HG03045 (cell line): ENCODE measurements around the gene SH3GL1.

Source experiments
- ATAC-seq: cut with Tn5 transposase; IDR thresholded peaks from one replicate; pipeline ENCODE4 v1.9.1; 2021; ENCODE audit warnings: mild to moderate bottlenecking, moderate library complexity; ENCODE audit not compliant: unreplicated experiment

The SH3GL1 gene

DNA sequence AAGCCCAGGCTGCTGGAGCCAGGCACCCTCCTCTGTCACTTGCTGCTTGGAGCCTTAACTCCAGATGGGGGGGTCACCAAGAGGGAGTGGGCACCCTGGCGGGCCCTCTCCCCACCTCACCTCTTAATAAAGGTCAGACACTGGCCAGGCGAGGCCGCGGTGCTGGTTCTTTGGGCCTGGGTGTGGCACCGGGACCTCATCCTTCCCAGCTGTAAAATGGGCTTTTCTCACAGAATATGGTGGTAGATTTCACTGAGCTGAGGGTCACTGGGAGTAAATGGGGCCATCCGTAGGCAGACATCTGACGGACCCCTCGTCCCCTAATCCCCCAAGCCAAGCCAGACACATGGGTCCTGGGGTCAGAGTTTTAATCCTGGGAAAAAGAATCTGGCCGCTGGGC, 76.7 kb downstream of the SH3GL1 start:
- ATAC-seq = no peak

DNA sequence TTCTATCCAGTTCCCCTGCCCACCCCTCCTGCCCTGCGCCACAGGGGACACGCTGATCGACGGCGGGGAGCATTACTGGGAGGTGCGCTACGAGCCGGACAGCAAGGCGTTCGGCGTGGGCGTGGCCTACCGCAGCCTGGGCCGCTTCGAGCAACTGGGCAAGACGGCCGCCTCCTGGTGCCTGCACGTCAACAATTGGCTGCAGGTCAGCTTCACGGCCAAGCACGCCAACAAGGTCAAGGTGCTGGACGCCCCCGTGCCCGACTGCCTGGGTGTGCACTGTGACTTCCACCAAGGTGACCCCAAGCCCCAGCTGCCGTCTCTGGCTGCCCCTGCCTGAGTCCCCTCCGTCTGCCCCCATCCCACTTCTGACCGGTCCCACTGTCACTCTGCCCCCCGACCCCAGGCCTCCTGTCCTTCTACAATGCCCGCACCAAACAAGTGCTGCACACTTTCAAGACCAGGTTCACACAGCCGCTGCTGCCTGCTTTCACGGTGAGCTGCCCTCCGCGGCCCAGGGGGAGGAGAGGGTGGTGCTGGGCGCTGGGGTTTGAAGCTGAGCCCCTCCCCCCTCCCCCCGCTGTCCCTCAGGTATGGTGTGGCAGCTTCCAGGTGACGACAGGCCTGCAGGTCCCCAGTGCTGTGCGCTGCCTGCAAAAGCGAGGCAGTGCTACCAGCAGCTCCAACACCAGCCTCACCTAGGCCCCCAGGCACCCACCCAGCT, 77.2 kb downstream of the SH3GL1 start:
- no peak for ATAC-seq

DNA sequence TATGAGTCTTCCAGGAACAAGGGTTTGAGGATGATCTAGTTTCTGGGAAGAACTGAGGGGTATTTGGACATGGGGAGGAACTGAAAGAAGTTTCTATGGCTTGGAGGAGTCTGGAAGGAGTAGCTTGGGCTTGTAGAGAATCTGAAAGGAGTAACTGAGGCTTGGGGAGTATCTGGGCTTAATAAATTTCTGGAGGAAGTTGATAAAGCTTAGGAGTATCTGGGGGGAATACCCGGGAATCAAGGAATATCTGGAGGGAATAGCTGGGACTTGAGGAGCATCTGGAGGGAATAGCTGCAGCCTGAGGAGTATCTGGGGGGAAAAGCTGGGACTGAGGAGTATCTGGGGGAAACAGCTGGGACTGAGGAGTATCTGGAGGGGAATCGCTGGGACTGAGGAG, 79.9 kb downstream of the SH3GL1 start:
- no peak for ATAC-seq

DNA sequence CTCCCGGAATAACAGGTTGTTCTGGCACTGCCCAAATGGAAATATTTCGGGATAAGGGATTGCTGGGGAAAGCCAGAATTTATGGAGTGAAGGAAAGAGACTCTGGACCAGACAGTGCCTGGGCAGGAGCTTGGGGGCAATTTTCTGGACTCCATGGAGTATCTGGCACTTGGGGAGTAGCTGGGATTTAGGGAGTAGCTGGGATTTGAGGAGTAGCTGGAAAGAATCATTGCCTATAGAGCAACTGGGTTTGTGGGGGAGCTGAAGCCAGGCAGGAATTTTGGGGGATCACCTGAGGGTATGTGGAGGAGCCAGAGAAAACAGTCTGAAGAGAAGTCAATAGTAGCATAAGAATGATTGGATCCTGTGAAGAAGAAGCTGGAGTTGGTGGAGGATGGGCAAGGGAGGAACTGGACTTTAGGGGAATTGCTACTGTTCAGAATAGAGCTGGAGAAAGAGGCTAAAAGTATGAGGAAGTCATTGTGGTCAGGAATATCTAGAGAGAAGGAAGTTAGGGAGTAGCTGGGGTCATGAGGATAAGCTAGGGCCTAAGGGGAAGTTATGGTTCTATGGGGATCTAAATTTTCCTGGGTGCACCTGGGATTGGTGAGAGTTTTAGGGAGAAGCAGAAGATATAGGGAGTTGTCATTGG, 81.2 kb downstream of the SH3GL1 start:
- ATAC-seq = no peak

DNA sequence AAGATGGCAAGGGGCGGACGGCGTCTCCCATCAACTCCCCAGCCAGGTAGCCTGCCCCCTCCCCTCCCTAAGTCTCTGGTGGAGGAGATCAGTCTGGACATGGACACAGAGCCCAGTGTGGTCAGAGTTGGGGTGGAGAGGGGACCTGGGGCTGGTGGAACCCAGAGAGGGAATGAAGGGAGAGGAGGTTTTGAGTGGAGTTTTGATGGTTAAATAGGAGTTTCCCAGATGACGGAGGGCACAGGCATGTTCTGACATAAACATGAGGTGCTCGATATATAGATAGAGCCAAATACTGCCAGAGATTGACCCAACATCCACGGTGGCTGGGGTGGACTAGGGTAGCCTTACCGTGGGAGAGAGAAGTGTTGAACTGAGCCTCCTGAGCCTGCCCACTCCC, 81.9 kb downstream of the SH3GL1 start:
- no peak for ATAC-seq

DNA sequence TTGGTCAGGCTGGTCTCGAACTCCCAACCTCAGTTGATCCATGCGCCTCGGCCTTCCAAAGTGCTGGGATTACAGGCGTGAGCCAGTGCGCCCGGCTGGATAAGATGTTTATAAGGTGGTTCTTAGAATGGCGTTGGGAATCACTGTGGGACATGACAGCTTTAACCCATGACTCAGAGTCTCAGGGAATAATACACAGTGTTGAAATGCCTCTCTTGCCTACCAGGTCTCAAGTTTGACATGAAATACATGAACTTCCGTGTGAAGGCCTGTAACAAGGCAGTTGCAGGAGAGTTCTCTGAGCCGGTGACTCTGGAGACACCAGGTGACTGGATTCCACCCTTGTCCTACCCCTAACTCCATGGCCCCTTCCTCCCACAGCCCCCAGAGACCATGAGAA, 83.4 kb downstream of the SH3GL1 start:
- no peak for ATAC-seq

DNA sequence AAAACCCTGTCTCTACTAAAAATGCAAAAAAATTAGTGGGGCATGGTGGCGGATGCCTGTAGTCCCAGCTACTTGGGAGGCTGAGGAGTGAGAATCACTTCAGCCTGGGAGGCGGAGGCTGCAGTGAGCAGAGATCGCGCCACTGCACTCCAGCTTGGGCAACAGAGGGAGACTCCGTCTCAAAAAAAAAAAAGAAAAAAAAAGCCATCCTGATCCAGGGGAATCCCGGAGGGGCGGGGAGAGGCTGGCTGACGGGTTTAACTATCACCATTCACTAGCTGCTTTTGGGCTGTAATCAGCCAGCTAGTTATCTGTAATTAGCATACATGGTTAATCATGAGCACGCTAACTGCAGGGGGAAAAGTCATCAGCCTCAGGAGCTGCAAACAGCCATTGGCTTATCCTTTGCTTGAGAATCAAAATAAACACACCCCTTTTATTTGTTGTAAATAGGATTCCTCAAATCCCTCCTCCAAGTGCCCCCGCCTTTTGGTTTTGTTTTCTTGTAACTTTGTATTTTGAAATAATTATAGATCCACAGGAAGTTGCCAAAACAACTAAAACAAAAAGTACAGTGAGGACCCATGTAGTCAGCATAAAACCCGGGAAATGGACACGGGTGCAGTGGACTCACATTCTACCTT, 86.4 kb downstream of the SH3GL1 start:
- ATAC-seq = no peak
